Endothelial cell of umbilical vein (primary cell): ENCODE results near the gene MOB2. TPM values are rescaled to one million over a fixed set of nuclear protein-coding genes. Genes with fewer than 3 reads are reported as not detected.

ENCODE experiments used
- BruUV-seq: library from RNA; stranded (reverse); fragments of 400-500 nt; replicated peaks from 2 replicates; lab custom pipeline; 2021; lab: Mats Ljungman, UMichigan
- CTCF ChIA-PET: fragments of 300-600, 350-600 bp; sonication (Branson Sonifier 250); formaldehyde crosslinking; loops from one replicate; lab custom pipeline; 2021; ENCODE audit warnings: antibody characterized with exemption, inconsistent platforms; lab: Charles Lee
- POLR2A ChIA-PET: fragments of 300-600, 350-600 bp; sonication (Branson Sonifier 250); formaldehyde crosslinking; loops from one replicate; lab custom pipeline; 2021; ENCODE audit warnings: antibody characterized with exemption, inconsistent platforms; lab: Charles Lee
- DNase-seq: peaks from one replicate; pipeline ENCODE4 v3.0.0-alpha.2; 2011; ENCODE audit warnings: low read depth, low spot score
- FAIRE-seq: peaks from 2 replicates; lab custom pipeline; 2011; peaks lifted over from hg19 to GRCh38; lab: Jason Lieb, UNC
- H2AFZ ChIP-seq: 2 replicates; pipeline ENCODE4 v1.6.0; 2012; ENCODE audit warnings: low read depth, low read length, control low read depth, inconsistent platforms
- H3K27ac ChIP-seq: 2 replicates; pipeline ENCODE4 v1.5.1; 2011; ENCODE audit warnings: low read depth, mild to moderate bottlenecking, control low read depth, low read length, moderate library complexity; ENCODE audit not compliant: insufficient read depth
- H3K27me3 ChIP-seq, 2 experiments: 2 replicates each; pipeline versions ENCODE4 v1.6.0 to v1.6.1; 2011; ENCODE audit warnings: low read length in 2 of 2, mixed read lengths in 1 of 2; ENCODE audit not compliant: control insufficient read depth in 2 of 2, insufficient read depth in 2 of 2
- H3K36me3 ChIP-seq, 2 experiments: 2 replicates in 1 of 2; 3 replicates in 1 of 2; pipeline ENCODE4 v1.5.1; 2011; ENCODE audit warnings: low read length in 2 of 2, mild to moderate bottlenecking in 1 of 2, moderate library complexity in 1 of 2; ENCODE audit not compliant: control insufficient read depth in 2 of 2, insufficient read depth in 2 of 2; ENCODE audit errors: extremely low read depth in 1 of 2
- H3K4me1 ChIP-seq: 3 replicates; pipeline ENCODE4 v1.5.1; 2011; ENCODE audit warnings: mild to moderate bottlenecking, low read length; ENCODE audit not compliant: control insufficient read depth, insufficient read depth; ENCODE audit errors: extremely low read depth
- H3K4me2 ChIP-seq: 2 replicates; pipeline ENCODE4 v1.6.1; 2011; ENCODE audit warnings: low read length, control low read depth, mixed read lengths; ENCODE audit not compliant: insufficient read depth
- H3K4me3 ChIP-seq, 3 experiments: fragments of 200-600 bp in 1 of 3; sonication (generic), shearing (Covaris generic) in 1 of 3; replicated peaks in 1 of 3; 2 replicates each; pipeline ENCODE4 v1.5.1; 2011 to 2016; ENCODE audit warnings: control low read depth in 3 of 3, low read length in 3 of 3, mild to moderate bottlenecking in 2 of 3, inconsistent platforms in 1 of 3, low read depth in 1 of 3, moderate library complexity in 1 of 3; ENCODE audit not compliant: insufficient read depth in 1 of 3
- H3K79me2 ChIP-seq: 2 replicates; pipeline ENCODE4 v1.6.0; 2012; ENCODE audit warnings: low read length, inconsistent platforms; ENCODE audit not compliant: control insufficient read depth, insufficient read depth
- H3K9ac ChIP-seq: replicated peaks from 2 replicates; pipeline ENCODE3; 2011; ENCODE audit warnings: low read length, control low read depth; ENCODE audit not compliant: insufficient read depth; ENCODE audit errors: extremely low read depth
- H3K9me1 ChIP-seq: replicated peaks from 3 replicates; pipeline ENCODE4 v1.6.0; 2011; ENCODE audit warnings: mild to moderate bottlenecking, low read length; ENCODE audit not compliant: control insufficient read depth, insufficient read depth; ENCODE audit errors: extremely low read depth
- H3K9me3 ChIP-seq: replicated peaks from 2 replicates; pipeline ENCODE4 v1.5.1; 2012; ENCODE audit warnings: low read length, inconsistent platforms; ENCODE audit not compliant: control insufficient read depth, insufficient read depth
- H4K20me1 ChIP-seq: replicated peaks from 2 replicates; pipeline ENCODE3; 2011; ENCODE audit warnings: mild to moderate bottlenecking, low read length; ENCODE audit not compliant: control insufficient read depth, insufficient read depth; ENCODE audit errors: extremely low read depth
- CTCF ChIP-seq, 2 donors: IDR thresholded peaks; 1 replicate in 1 of 2; 2 replicates in 1 of 2; pipeline ENCODE4 v1.5.1; 2011; ENCODE audit warnings: low read length in 2 of 2, mild to moderate bottlenecking in 2 of 2, moderate library complexity in 2 of 2, control low read depth in 1 of 2, inconsistent platforms in 1 of 2, low read depth in 1 of 2; ENCODE audit not compliant: insufficient read depth in 1 of 2; ENCODE audit errors: extremely low read depth in 1 of 2
- EZH2 ChIP-seq: IDR thresholded peaks from 2 replicates; pipeline ENCODE4 v1.6.1; 2012; ENCODE audit warnings: borderline replicate concordance, low read depth, mild to moderate bottlenecking, moderate library complexity, low read length, inconsistent platforms; ENCODE audit not compliant: severe bottlenecking
- FOS ChIP-seq: IDR thresholded peaks from 2 replicates; pipeline ENCODE4 v1.6.1; 2011; ENCODE audit warnings: mild to moderate bottlenecking, low read length, moderate library complexity, borderline replicate concordance; ENCODE audit not compliant: insufficient read depth
- GATA2 ChIP-seq: IDR thresholded peaks from 2 replicates; pipeline ENCODE4 v1.7.0; 2011; ENCODE audit warnings: low read depth, mild to moderate bottlenecking, moderate library complexity, mixed read lengths, low read length; ENCODE audit not compliant: insufficient read length, insufficient read depth
- JUN ChIP-seq: IDR thresholded peaks from 2 replicates; pipeline ENCODE4 v1.6.1; 2011; ENCODE audit warnings: borderline replicate concordance, low read depth; ENCODE audit not compliant: insufficient read length, insufficient read depth
- MAX ChIP-seq: IDR thresholded peaks from 2 replicates; pipeline ENCODE4 v1.6.1; 2011; ENCODE audit not compliant: insufficient read depth, insufficient read length
- MYC ChIP-seq: IDR thresholded peaks from one replicate; pipeline ENCODE4 v1.6.1; 2011; ENCODE audit warnings: mild to moderate bottlenecking, low read depth, low read length
- POLR2A ChIP-seq: IDR thresholded peaks from 2 replicates; pipeline ENCODE4 v1.6.1; 2012; ENCODE audit warnings: low read depth, mild to moderate bottlenecking, control low read depth, low read length
- POLR2AphosphoS5 ChIP-seq: IDR thresholded peaks from 2 replicates; pipeline ENCODE4 v1.6.1; 2012; ENCODE audit warnings: low read depth, mild to moderate bottlenecking, control low read depth, low read length, moderate library complexity; ENCODE audit not compliant: insufficient read depth
- dilution Hi-C: fragments of 300-500 bp; cut with MboI; formaldehyde crosslinking; loops from one replicate; pipeline ENCODE4 v1.15.0; 2019; ENCODE audit warnings: low sequenced_read_pairs; ENCODE audit not compliant: extremely low pct_ligation_motif_present
- intact Hi-C: fragments of 100-400 bp; cut with micrococcal nuclease; formaldehyde crosslinking; loops from one replicate; pipeline ENCODE4 v1.10.0; 2022
- polyA plus RNA-seq, 4 experiments: library from polyadenylated mRNA; depleted of rRNA in 3 of 4; stranded (reverse) in 3 of 4; unstranded in 1 of 4; fragments of >200 nt; gene quantifications; 2 replicates each; pipeline versions ENCODE4 v1.2.1 to v1.2.3, GENCODE V29; 2011 to 2012; ENCODE audit warnings: missing spikeins in 1 of 4
- total RNA-seq: library from RNA; stranded (reverse); gene quantifications from 2 replicates; pipeline ENCODE4 v1.2.3, GENCODE V29; 2021

Gene MOB2
- total and polyA plus RNA-seq, 2 donors (not counting 3 experiments of a cell fraction or from before 2014, with no cell fraction given): 38.2 to 50.6 TPM

- Histone ChIP-seq H3K79me2 (no peaks in the 10 kb centered on the region), H3K4me3 (no peak overlapping the region), H3K27ac (no peak overlapping the region), H3K27me3 (no peaks in the 10 kb centered on the region), H3K4me1 (no peaks in the 10 kb centered on the region), H3K9me3 (no peaks in the 10 kb centered on the region), H2AFZ (no peak overlapping the region), H3K9me1 (no peaks in the 10 kb centered on the region), H3K4me2 (no peak overlapping the region), H4K20me1 (no peaks in the 10 kb centered on the region), H3K36me3 (peaks cover 0 to 9% of the 10 kb centered on the region in 2 experiments), H3K9ac (no peak overlapping the region)
- CTCF ChIA-PET: interaction anchor here (1.3 kb wide), 1 partner anchor 94 kb away, joined by 4 read pairs; no protein-coding TSS in a partner anchor
- dilution Hi-C loops: no loop called here
- no TSS peak for BruUV-seq
- DNase-seq (no peak), FAIRE-seq (no peak)
- POLR2A ChIA-PET: no interaction called here
- intact Hi-C loops: no loop called here
- no peak for TF ChIP-seq GATA2
- no peak for TF ChIP-seq FOS
- no peak for TF ChIP-seq POLR2AphosphoS5
- no peak for TF ChIP-seq CTCF (IDR thresholded peaks at IDR 0.05; ENCODE audit: extremely low read depth in 1 of 2, insufficient read depth in 1 of 2, low read depth in 1 of 2, low read length in 2 of 2)
- no peak for TF ChIP-seq POLR2A
- TF ChIP-seq EZH2: no peak
- no peak for TF ChIP-seq MAX
- no peak for TF ChIP-seq JUN
- no peak for TF ChIP-seq MYC
These were observed 5.8 kb downstream of the MOB2 start for GRCh38 chr11:1480555-1481482.
